GM06990 (cell line): ENCODE results near the gene RBMS1.

ENCODE experiments used
- DNase-seq: peaks from one replicate; pipeline ENCODE4 v3.0.0-alpha.2; 2011; ENCODE audit not compliant: insufficient read length; ENCODE audit errors: extremely low read depth
- H3K27me3 ChIP-seq: replicated peaks from 2 replicates; pipeline ENCODE4 v1.6.0; 2011; ENCODE audit warnings: low read length; ENCODE audit not compliant: control insufficient read depth, insufficient read depth
- H3K36me3 ChIP-seq: 2 replicates; pipeline ENCODE4 v1.5.1; 2011; ENCODE audit warnings: low read length; ENCODE audit not compliant: control insufficient read depth, insufficient read depth
- H3K4me3 ChIP-seq: replicated peaks from 2 replicates; pipeline ENCODE4 v1.5.1; 2011; ENCODE audit warnings: low read depth, mild to moderate bottlenecking, control low read depth, low read length
- TF ChIP-seq, protein P1 (sequence below): IDR thresholded peaks from 2 replicates; pipeline ENCODE4 v1.5.1; 2011; ENCODE audit warnings: low read length, control low read depth, mild to moderate bottlenecking, inconsistent platforms; ENCODE audit not compliant: insufficient read depth, poor library complexity, severe bottlenecking

RBMS1 gene

DNA sequence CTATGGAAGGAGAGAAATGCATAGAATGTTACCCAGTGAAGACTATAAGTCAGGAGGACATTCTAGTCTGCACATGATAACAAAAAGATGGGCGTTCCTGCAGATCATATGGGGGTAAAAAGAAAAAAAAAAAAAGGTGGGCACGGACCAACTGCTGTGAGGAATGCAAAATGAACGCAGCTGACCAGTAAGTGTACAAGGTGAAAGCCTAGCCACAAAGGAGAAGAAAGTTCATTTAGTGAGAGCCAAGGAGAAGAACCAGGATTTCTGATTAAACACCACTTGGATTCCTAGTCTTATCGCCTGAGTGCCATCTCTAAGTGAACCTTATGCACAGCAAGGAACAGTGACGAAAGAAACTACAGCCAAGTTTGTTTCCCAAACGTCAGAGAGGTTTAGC lies 26.5 kb downstream of the RBMS1 start:
- no peaks in the 10 kb centered on the region; the same call in 1 of the 2 replicates for H3K27me3 ChIP-seq
- TF ChIP-seq, protein P1, sequence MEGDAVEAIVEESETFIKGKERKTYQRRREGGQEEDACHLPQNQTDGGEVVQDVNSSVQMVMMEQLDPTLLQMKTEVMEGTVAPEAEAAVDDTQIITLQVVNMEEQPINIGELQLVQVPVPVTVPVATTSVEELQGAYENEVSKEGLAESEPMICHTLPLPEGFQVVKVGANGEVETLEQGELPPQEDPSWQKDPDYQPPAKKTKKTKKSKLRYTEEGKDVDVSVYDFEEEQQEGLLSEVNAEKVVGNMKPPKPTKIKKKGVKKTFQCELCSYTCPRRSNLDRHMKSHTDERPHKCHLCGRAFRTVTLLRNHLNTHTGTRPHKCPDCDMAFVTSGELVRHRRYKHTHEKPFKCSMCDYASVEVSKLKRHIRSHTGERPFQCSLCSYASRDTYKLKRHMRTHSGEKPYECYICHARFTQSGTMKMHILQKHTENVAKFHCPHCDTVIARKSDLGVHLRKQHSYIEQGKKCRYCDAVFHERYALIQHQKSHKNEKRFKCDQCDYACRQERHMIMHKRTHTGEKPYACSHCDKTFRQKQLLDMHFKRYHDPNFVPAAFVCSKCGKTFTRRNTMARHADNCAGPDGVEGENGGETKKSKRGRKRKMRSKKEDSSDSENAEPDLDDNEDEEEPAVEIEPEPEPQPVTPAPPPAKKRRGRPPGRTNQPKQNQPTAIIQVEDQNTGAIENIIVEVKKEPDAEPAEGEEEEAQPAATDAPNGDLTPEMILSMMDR, result no peak
- no peak for DNase-seq
- no peak overlapping the region for H3K4me3 ChIP-seq
- H3K36me3 ChIP-seq, result no peaks in the 10 kb centered on the region

DNA sequence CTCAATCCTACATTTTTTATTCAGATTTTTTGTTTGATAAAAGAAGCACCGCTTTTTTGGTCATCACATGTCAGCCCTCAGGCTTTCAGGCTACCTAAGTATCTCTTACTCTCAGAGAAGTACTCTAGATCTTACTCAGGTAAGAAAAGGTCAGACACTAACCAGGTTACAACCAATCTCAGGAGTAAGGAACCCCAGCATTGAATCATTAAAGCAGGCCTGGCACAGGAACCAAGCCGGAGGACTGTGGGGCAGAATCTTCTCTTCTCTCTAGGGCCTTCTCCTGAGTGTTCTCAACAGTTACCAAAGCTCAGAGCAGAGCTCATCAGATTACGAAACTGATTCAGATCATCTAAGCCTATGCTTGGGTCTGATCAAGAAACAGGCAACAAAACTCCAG lies 28.2 kb downstream of the RBMS1 start:
- H3K4me3 ChIP-seq, result no peak overlapping the region
- no peak for DNase-seq
- no peaks in the 10 kb centered on the region; the same call in 1 of the 2 replicates for H3K27me3 ChIP-seq
- H3K36me3 ChIP-seq, result no peaks in the 10 kb centered on the region
- TF ChIP-seq, protein P1, result no peak

DNA sequence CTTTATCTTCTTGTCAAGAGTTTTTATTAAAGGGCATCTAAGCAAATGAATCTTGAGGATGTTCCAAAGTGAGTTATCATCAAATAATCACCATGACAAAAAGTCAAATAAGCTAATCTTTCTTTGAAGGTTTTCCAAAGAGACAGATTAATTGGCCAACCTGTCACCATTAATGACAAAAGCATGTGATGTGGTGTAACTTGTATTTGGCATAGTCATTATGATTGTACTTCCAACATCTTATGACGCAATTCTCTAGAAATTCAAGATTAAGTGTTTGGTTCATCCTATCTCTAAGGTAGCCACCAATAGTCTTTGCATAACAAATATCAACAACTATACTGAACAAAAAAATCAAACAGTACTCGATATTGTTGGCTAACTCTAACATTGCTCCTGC lies 28.6 kb downstream of the RBMS1 start:
- Histone ChIP-seq H3K27me3 (no peaks in the 10 kb centered on the region; the same call in 1 of the 2 replicates), H3K4me3 (no peak overlapping the region), H3K36me3 (no peaks in the 10 kb centered on the region)
- DNase-seq, result no peak
- TF ChIP-seq, protein P1, result no peak

DNA sequence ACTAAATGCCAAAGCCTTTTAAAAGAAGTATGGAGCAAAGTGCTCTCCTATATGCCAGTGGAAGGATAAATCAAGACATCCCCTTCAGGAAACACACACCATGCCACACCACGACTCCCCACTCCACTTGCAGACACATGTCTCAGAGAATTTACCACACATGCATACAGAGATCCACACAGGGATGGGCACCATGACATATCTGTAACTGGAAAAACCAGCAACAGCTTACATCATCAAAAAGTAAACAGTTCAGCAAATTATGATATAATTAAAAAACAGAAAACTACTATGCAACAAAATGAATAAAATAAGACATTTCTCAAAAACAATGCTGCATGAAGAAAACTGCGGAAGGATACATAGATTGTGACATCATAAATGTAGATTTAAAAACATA lies 29.6 kb downstream of the RBMS1 start:
- TF ChIP-seq, protein P1, result no peak
- Histone ChIP-seq H3K4me3 (no peak overlapping the region), H3K36me3 (no peaks in the 10 kb centered on the region), H3K27me3 (no peaks in the 10 kb centered on the region; the same call in 1 of the 2 replicates)
- no peak for DNase-seq

DNA sequence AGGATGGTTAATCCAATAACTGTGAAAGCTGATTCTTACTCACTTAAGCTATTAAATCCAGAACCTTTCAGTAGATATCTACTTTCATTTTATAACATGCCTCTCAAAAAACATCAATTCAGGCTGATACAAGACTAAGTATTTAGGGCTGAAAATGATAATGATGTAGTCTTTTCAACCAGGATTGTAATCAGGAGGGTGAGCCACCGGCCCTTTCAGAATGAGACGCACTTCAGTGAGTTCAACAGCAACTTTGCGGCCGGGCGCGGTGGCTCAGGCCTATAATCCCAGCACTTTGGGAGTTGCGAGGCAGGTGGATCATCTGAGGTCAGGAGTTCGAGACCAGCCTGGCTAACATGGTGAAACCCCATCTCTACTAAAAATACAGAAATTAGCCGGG lies 30.4 kb downstream of the RBMS1 start:
- Histone ChIP-seq H3K36me3 (no peaks in the 10 kb centered on the region), H3K27me3 (no peaks in the 10 kb centered on the region; the same call in 1 of the 2 replicates), H3K4me3 (no peak overlapping the region)
- DNase-seq, result no peak
- TF ChIP-seq, protein P1, result no peak

DNA sequence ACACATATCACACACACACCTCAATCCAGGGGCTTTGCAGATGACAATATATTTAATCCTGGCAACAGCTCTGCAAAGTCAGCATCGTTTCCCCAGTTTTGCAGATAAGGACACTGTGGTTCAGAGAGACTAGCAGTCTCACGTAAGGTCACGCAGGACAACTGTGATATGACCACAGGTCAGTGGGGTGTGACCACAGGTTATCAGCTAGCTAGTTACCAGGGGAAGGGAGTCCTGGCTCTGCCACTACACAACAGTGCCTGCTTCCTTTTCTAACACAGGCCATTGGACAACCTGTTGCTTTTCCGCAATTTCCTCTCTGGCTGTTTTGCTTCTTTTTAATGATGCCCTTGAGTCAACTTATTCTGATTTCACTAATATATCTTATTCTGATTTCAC lies 33.3 kb downstream of the RBMS1 start:
- no peak for DNase-seq
- TF ChIP-seq, protein P1, result no peak
- no peak overlapping the region for H3K4me3 ChIP-seq

More for the DNA sequence above, 33.3 kb downstream of the RBMS1 start:
- H3K27me3 ChIP-seq, result no peaks in the 10 kb centered on the region; the same call in 1 of the 2 replicates
- H3K36me3 ChIP-seq, result no peaks in the 10 kb centered on the region
